Inflammatory macrophage (primary cell): ENCODE measurements around the gene LCN1.
A peak's percentile ranks its signal among the peaks of the same experiment; 100 is the strongest.
"Not testable (repeated sequence)": the region's sequence is repeated elsewhere in the genome, so short reads cannot be mapped to it uniquely, and the experiment has no call there.

Experiments
- DNase-seq, 2 donors: peaks; one replicate each; pipeline ENCODE4 v3.0.0-alpha.2; 2020 to 2022

Gene LCN1

GRCh38 chr9:135549478-135550343 lies 28.5 kb downstream of the LCN1 start:
- DNase-seq: not testable (repeated sequence)

GRCh38 chr9:135550344-135550918 lies 29.2 kb downstream of the LCN1 start:
- no peak for DNase-seq

GRCh38 chr9:135551031-135551430 lies 29.8 kb downstream of the LCN1 start:
- no peak for DNase-seq

- DNase-seq: no peak
Observed at GRCh38 chr9:135551456-135551855, 30.2 kb downstream of the LCN1 start.

GRCh38 chr9:135552021-135552697 lies 30.9 kb downstream of the LCN1 start:
- no peak for DNase-seq

- DNase-seq: no peak
Observed at GRCh38 chr9:135552698-135553171, 31.5 kb downstream of the LCN1 start.

GRCh38 chr9:135554718-135555117 lies 33.5 kb downstream of the LCN1 start:
- no peak for DNase-seq

GRCh38 chr9:135555203-135555602 lies 34.0 kb downstream of the LCN1 start:
- peak in 1 of 2 donors; percentile 21 for DNase-seq

- DNase-seq: no peak
Observed at GRCh38 chr9:135555910-135556309, 34.7 kb downstream of the LCN1 start.

GRCh38 chr9:135559606-135560005 lies 38.4 kb downstream of the LCN1 start:
- no peak for DNase-seq

- DNase-seq: peak in 1 of 2 donors; percentile 15
Observed at GRCh38 chr9:135561391-135562234, 40.4 kb downstream of the LCN1 start, which contains the start of gene PAEP. Gene PAEP, plus strand, starts transcription at chr9:135561756.

- DNase-seq: no peak
Observed at GRCh38 chr9:135562235-135562745, 41.0 kb downstream of the LCN1 start.

GRCh38 chr9:135563039-135563476 lies 41.8 kb downstream of the LCN1 start:
- DNase-seq: no peak

GRCh38 chr9:135563858-135564257 lies 42.6 kb downstream of the LCN1 start:
- no peak for DNase-seq

GRCh38 chr9:135565141-135565628 lies 43.9 kb downstream of the LCN1 start:
- no peak for DNase-seq

GRCh38 chr9:135565636-135566035 lies 44.4 kb downstream of the LCN1 start:
- no peak for DNase-seq

- no peak for DNase-seq
Observed at GRCh38 chr9:135566552-135566951, 45.3 kb downstream of the LCN1 start.

- DNase-seq: no peak
Observed at GRCh38 chr9:135567311-135567710, 46.1 kb downstream of the LCN1 start.

- DNase-seq: no peak
Observed at GRCh38 chr9:135568026-135568425, 46.8 kb downstream of the LCN1 start.

GRCh38 chr9:135570456-135570855 lies 49.2 kb downstream of the LCN1 start:
- no peak for DNase-seq

GRCh38 chr9:135572233-135572632 lies 51.0 kb downstream of the LCN1 start:
- no peak for DNase-seq

GRCh38 chr9:135573124-135573523 lies 51.9 kb downstream of the LCN1 start:
- no peak for DNase-seq
